HG03457 (cell line): ENCODE results near the gene CENPN.

Experiments
- ATAC-seq: cut with Tn5 transposase; IDR thresholded peaks from one replicate; pipeline ENCODE4 v1.9.1; 2021; ENCODE audit warnings: moderate number of reproducible peaks; ENCODE audit not compliant: unreplicated experiment

CENPN gene

GRCh38 chr16:81077076-81077940, 70.3 kb downstream of the CENPN start, which contains the start of gene C16orf46:
C16orf46 (minus strand) TSS chr16:81077238; CDS start chr16:81063955, 13,283 bp downstream.
- ATAC-seq, result peak; percentile 93

- ATAC-seq, result no peak
Observed at GRCh38 chr16:81080233-81080632, 73.2 kb downstream of the CENPN start.

- ATAC-seq, result no peak
Observed at GRCh38 chr16:81081014-81081413, 74.0 kb downstream of the CENPN start.
